ENCODE data around the gene NEU1.

GRCh38 chr6:31878222-31878621 is 15.6 kb upstream of the NEU1 start:
- TF ChIP-seq CTCF (IDR thresholded peaks at IDR 0.05; ENCODE audit: poor library complexity, severe bottlenecking) (no peak), SMC3 (conservative IDR thresholded peaks at IDR 0.05; ENCODE audit: poor library complexity) (no peak), MXI1 (conservative IDR thresholded peaks at IDR 0.05; ENCODE audit: poor library complexity, severe bottlenecking) (no peak), EZH2 (IDR thresholded peaks at IDR 0.05; ENCODE audit: borderline replicate concordance, insufficient read depth, low read length, poor library complexity, severe bottlenecking) (no peak), TAF1 (IDR thresholded peaks at IDR 0.05; ENCODE audit: low read depth) (no peak), EP300 (conservative IDR thresholded peaks at IDR 0.05; ENCODE audit: poor library complexity, severe bottlenecking) (no peak), POLR2AphosphoS5 (IDR thresholded peaks at IDR 0.05) (no peak)

Data from neural cell (in vitro differentiated cells).